ENCODE results near the gene VAMP8. TPM values are rescaled to one million over a fixed set of nuclear protein-coding genes. Genes with fewer than 3 reads are reported as not detected.

Gene VAMP8
- total and polyA plus RNA-seq, 2 of the 8 experiments (the other 6 are each of a cell fraction or from before 2014, with no cell fraction given): 34.4 to 69.7 TPM

DNA sequence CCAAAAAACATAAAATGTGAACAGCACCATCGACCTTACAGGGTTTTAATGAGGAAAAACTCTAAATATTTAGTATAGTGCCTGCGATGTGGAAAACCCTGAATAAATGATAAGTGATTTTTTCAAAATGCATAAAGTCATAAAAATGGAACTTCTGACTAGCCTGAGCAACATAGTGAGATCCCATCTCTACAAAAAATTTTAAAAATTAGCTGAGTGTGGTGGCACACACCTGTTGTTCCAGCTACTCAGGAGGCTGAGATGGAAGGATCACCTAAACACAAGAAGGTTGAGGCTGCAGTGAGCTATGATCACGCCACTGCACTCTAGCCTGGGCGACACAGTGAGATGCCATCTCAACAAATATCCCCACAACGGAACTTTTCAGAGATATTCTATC is 20.3 kb upstream of the VAMP8 start (continued):
- no peak for TF ChIP-seq CHD7 (IDR thresholded peaks at IDR 0.05; ENCODE audit: insufficient replicate concordance, low read length)
- no peak for TF ChIP-seq RXRA (IDR thresholded peaks at IDR 0.05; ENCODE audit: insufficient read depth, low read depth, low read length)
- TF ChIP-seq KDM5A (IDR thresholded peaks at IDR 0.05; ENCODE audit: low read length): no peak
- TF ChIP-seq EP300 (IDR thresholded peaks at IDR 0.05; ENCODE audit: borderline replicate concordance in 1 of 2, low read depth in 2 of 2, low read length in 2 of 2): no peak
- TF ChIP-seq SIX5 (IDR thresholded peaks at IDR 0.05; ENCODE audit: low read depth, low read length): no peak
- no peak for TF ChIP-seq FOSL1 (IDR thresholded peaks at IDR 0.05; ENCODE audit: insufficient read depth, low read depth, low read length)
- no peak for TF ChIP-seq POLR2AphosphoS5 (IDR thresholded peaks at IDR 0.05; ENCODE audit: low read depth, low read length)
- no peak for TF ChIP-seq SP4 (IDR thresholded peaks at IDR 0.05; ENCODE audit: low read length)
- TF ChIP-seq NANOG (IDR thresholded peaks at IDR 0.05; ENCODE audit: insufficient read depth, low read depth, low read length, poor library complexity, severe bottlenecking): no peak

All from H1 (cell line).